GM12892 (cell line): ENCODE results near the gene PTPDC1.

Experiments
- POLR2A ChIP-seq: IDR thresholded peaks from 2 replicates; pipeline ENCODE4 v1.6.1; 2011; ENCODE audit warnings: low read depth, low read length, control low read depth
- POLR2AphosphoS5 ChIP-seq: IDR thresholded peaks from 2 replicates; pipeline ENCODE4 v1.6.1; 2011; ENCODE audit warnings: low read depth, low read length, control low read depth
- TAF1 ChIP-seq: IDR thresholded peaks from 2 replicates; pipeline ENCODE4 v1.6.1; 2011; ENCODE audit warnings: low read depth, mild to moderate bottlenecking, control low read depth, low read length, borderline replicate concordance

DNA sequence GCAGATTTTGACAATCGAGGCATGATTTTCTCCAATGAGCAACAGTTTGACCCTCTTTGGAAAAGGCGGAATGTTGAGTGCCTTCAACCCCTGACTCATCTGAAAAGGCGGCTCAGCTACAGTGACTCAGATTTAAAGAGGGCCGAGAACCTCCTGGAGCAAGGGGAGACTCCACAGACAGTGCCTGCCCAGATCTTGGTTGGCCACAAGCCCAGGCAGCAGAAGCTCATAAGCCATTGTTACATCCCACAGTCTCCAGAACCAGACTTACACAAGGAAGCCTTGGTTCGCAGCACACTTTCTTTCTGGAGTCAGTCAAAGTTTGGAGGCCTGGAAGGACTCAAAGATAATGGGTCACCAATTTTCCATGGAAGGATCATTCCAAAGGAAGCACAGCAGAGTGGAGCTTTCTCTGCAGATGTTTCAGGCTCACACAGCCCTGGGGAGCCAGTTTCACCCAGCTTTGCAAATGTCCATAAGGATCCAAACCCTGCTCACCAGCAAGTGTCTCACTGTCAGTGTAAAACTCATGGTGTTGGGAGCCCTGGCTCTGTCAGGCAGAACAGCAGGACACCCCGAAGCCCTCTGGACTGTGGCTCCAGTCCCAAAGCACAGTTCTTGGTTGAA lies 13.6 kb downstream of the PTPDC1 start:
- no peak for TF ChIP-seq POLR2AphosphoS5
- no peak for TF ChIP-seq POLR2A
- TF ChIP-seq TAF1: no peak
